Fibroblast of pulmonary artery (primary cell): ENCODE results near the gene DUSP10.

ENCODE experiments used
- DNase-seq: peaks from one replicate; pipeline ENCODE4 v3.0.0-alpha.2; 2010; ENCODE audit warnings: low read depth
- H3K4me3 ChIP-seq: replicated peaks from 2 replicates; pipeline ENCODE4 v1.5.1; 2011; ENCODE audit warnings: low read depth, mild to moderate bottlenecking, control low read depth, low read length, moderate library complexity
- CTCF ChIP-seq: IDR thresholded peaks from 2 replicates; pipeline ENCODE4 v1.5.1; 2011; ENCODE audit warnings: mild to moderate bottlenecking, control low read depth, low read length, inconsistent platforms; ENCODE audit errors: missing control alignments

Gene DUSP10

DNA sequence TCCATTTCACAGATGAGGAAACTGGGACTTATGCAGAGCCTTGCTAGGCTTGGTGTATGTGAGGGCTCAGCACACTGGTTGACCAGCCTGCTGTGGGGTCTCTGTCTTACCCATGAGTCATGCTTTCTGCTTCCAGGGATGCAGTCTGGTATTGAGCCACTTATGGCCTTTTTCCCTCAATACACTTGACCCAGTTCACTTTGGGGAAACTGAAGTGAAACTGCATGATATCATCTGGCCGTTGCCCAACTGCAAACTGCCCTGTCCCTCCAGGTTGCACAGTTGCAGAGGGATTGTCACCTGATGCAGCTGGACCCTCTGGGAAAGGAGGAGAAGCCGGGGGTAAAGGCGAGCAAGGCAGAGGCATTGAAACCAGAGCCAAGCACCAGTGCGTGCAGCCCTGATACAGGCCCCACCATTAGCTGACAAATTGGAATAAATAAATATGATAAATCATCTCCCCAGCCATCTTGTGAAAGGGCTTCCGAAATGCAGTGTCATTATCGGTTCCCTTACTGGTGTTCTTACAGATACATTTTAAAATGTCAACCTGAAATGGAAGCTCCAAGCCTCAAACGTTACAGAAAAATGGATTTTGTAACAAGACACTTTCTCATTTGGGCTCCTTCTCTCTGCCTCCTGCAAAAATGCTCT is 39.3 kb upstream of the DUSP10 start:
- no peak overlapping the region for H3K4me3 ChIP-seq
- TF ChIP-seq CTCF: no peak
- DNase-seq: no peak

DNA sequence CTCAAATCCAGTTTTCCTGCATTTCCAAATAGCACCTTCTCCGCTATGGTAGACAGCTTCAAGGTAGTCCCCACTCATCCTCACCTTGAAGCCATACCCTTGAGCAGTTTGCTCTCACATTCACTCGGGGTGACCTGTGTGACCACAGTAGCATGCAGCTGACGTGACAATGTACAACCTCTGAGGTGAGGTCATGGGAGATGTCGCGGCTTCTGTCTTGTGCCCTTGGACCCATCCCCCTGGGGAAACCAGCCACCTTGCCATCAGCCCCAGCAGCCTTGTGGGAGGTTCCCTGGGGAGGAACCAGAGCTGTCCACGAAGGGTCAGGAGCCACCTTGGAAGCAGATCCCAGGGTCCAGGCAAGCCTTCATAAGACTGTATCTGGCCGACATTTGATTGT is 38.3 kb upstream of the DUSP10 start:
- no peak for DNase-seq
- no peak overlapping the region for H3K4me3 ChIP-seq
- TF ChIP-seq CTCF: no peak

DNA sequence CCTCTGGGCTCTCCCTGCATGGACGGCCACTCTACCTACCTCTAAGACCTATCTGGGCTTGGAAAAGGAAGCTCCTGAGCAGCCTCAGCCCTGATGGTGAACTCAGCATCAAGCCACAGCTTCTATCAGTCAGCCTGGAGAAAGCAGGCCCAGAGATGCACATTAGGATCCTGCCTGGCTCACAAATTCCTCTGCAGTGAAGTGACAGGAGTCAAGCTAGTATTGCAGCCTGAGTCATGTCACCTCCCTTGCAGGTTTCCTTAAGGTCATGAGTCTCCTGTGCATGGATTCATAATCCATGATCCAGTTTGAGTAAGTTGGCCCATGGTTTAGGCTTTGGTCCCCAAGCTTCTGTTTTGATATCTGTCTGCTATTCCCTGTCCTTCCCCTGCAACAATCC is 37.9 kb upstream of the DUSP10 start:
- H3K4me3 ChIP-seq: no peak overlapping the region
- no peak for DNase-seq
- no peak for TF ChIP-seq CTCF

DNA sequence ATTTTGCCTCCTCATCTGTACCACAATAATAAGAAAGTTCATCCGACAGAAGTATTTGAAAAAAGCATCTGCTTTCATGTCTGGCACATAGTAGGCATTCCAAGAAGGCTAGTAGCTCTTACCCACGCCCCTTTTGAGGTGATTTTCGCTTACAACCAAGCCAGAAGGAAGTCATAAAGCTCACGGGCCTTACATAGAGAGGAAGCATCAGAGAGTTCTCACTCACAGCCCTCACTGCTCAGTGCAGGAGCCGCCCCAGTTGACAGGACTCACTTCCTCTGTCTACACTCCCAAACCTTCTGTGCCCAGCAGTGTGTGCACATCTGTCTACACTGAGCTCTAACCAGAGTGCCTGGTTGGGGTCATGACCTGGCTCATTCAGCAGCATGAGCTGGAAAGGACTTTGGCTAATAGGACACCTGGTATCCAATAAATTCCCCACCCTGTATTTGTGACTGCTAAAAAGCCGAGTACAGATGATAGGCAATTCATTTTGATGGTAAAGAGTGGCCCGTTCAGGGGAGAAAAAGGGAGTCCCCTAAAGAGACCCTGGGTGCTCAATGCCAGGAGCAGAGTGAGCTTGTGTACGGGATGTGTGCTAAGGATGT is 36.8 kb upstream of the DUSP10 start:
- no peak for TF ChIP-seq CTCF

GRCh38 chr1:221778125-221778524 is 36.2 kb upstream of the DUSP10 start:
- no peak overlapping the region for H3K4me3 ChIP-seq

More for the DNA sequence above, 36.8 kb upstream of the DUSP10 start:
- no peak overlapping the region for H3K4me3 ChIP-seq
- no peak for DNase-seq

GRCh38 chr1:221777431-221778072 is 35.7 kb upstream of the DUSP10 start:
- no peak for TF ChIP-seq CTCF
- no peak overlapping the region for H3K4me3 ChIP-seq
- no peak for DNase-seq

More at GRCh38 chr1:221778125-221778524, 36.2 kb upstream of the DUSP10 start:
- no peak for TF ChIP-seq CTCF
- no peak for DNase-seq
